HK-2 (cell line): ENCODE measurements around the gene DHX34.
"Not testable (repeated sequence)": the region's sequence is repeated elsewhere in the genome, so short reads cannot be mapped to it uniquely, and the experiment has no call there.

Experiments
- DNase-seq: peaks from one replicate; pipeline ENCODE4 v3.0.0-alpha.2; 2018; ENCODE audit not compliant: unreplicated experiment

The DHX34 gene

GRCh38 chr19:47348819-47349795 is at the start of gene DHX34:
Gene DHX34, plus strand, starts transcription at chr19:47349315. Its CDS starts 3,716 bp downstream, at chr19:47353031.
- DNase-seq: peak; percentile 99

GRCh38 chr19:47300867-47301266 is 48.2 kb upstream of the DHX34 start:
- not testable (repeated sequence) for DNase-seq

GRCh38 chr19:47302249-47302648 is 46.9 kb upstream of the DHX34 start:
- no peak for DNase-seq

- DNase-seq: no peak
Observed at GRCh38 chr19:47303966-47304365, 45.1 kb upstream of the DHX34 start.

GRCh38 chr19:47305309-47305751 is 43.8 kb upstream of the DHX34 start:
- peak; percentile 86 for DNase-seq

GRCh38 chr19:47306303-47306702 is 42.8 kb upstream of the DHX34 start:
- no peak for DNase-seq

- no peak for DNase-seq
Observed at GRCh38 chr19:47309038-47309437, 40.1 kb upstream of the DHX34 start.

- no peak for DNase-seq
Observed at GRCh38 chr19:47309608-47310007, 39.5 kb upstream of the DHX34 start, which contains the start of gene C5AR1. Gene C5AR1, plus strand, starts transcription at chr19:47309861. Its CDS starts 35 bp downstream, at chr19:47309896.

- DNase-seq: no peak
Observed at GRCh38 chr19:47310323-47310722, 38.8 kb upstream of the DHX34 start.

GRCh38 chr19:47310819-47311218 is 38.3 kb upstream of the DHX34 start:
- DNase-seq: no peak

- DNase-seq: no peak
Observed at GRCh38 chr19:47312366-47313006, 36.6 kb upstream of the DHX34 start.

GRCh38 chr19:47313754-47314295 is 35.3 kb upstream of the DHX34 start:
- no peak for DNase-seq

GRCh38 chr19:47315125-47315821 is 33.8 kb upstream of the DHX34 start:
- DNase-seq: peak; percentile 78

GRCh38 chr19:47316513-47316912 is 32.6 kb upstream of the DHX34 start:
- no peak for DNase-seq

- DNase-seq: no peak
Observed at GRCh38 chr19:47319923-47320871, 28.9 kb upstream of the DHX34 start.

- DNase-seq: no peak
Observed at GRCh38 chr19:47321630-47322029, 27.5 kb upstream of the DHX34 start.

GRCh38 chr19:47322058-47322457 is 27.1 kb upstream of the DHX34 start:
- no peak for DNase-seq

GRCh38 chr19:47323409-47323808 is 25.7 kb upstream of the DHX34 start:
- no peak for DNase-seq

GRCh38 chr19:47323872-47324271 is 25.2 kb upstream of the DHX34 start:
- DNase-seq: no peak

GRCh38 chr19:47324502-47324901 is 24.6 kb upstream of the DHX34 start:
- no peak for DNase-seq

GRCh38 chr19:47330466-47330869 is 18.6 kb upstream of the DHX34 start:
- DNase-seq: no peak
